BE2C (cell line): ENCODE measurements around the gene PLEKHO2.

ENCODE experiments used
- DNase-seq: peaks from one replicate; pipeline ENCODE4 v3.0.0-alpha.2; 2020
- H3K27me3 ChIP-seq: fragments of 250-450 bp; sonication (Bioruptor Pico); 2 replicates; pipeline ENCODE4 v1.5.1; 2020; ENCODE audit warnings: mild to moderate bottlenecking
- H3K36me3 ChIP-seq: fragments of 250-450 bp; sonication (Bioruptor Pico); 2 replicates; pipeline ENCODE4 v1.5.1; 2020; ENCODE audit warnings: mild to moderate bottlenecking
- H3K4me1 ChIP-seq: fragments of 250-450 bp; sonication (Bioruptor Pico); 2 replicates; pipeline ENCODE4 v1.5.1; 2020
- H3K4me3 ChIP-seq: 2 replicates; pipeline ENCODE4 v1.5.1; 2011; ENCODE audit warnings: low read depth, low read length
- H3K9me3 ChIP-seq: fragments of 250-450 bp; sonication (Bioruptor Pico); 2 replicates; pipeline ENCODE4 v1.5.1; 2020
- TF ChIP-seq, protein P1 (sequence below): IDR thresholded peaks from 2 replicates; pipeline ENCODE4 v1.5.1; 2012; ENCODE audit warnings: mild to moderate bottlenecking, low read depth, low read length

The PLEKHO2 gene

DNA sequence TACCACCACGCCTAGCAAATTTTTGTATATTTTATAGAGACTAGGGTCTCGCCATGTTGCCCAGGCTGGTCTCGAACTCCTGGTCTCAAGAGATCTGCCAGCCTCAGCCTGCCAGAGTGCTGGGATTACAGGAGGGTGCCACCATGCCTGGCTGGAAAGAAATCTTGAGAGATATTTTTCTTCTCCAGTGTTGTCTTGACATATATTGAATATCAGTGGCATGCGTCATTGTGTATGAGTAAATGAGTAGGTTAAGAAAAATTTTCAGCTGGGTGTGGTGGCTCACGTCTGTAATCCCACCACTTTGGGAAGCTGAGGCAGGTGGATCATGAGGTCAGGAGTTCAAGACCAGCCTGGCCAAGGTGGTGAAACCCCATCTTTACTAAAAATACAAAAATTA is 12.7 kb upstream of the PLEKHO2 start:
- Histone ChIP-seq H3K9me3 (no peaks in the 10 kb centered on the region), H3K4me3 (no peak overlapping the region), H3K27me3 (no peaks in the 10 kb centered on the region), H3K36me3 (peaks cover 3% of the 10 kb centered on the region; the same call in 1 of the 2 replicates), H3K4me1 (no peaks in the 10 kb centered on the region)
- no peak for DNase-seq
- TF ChIP-seq, protein P1, sequence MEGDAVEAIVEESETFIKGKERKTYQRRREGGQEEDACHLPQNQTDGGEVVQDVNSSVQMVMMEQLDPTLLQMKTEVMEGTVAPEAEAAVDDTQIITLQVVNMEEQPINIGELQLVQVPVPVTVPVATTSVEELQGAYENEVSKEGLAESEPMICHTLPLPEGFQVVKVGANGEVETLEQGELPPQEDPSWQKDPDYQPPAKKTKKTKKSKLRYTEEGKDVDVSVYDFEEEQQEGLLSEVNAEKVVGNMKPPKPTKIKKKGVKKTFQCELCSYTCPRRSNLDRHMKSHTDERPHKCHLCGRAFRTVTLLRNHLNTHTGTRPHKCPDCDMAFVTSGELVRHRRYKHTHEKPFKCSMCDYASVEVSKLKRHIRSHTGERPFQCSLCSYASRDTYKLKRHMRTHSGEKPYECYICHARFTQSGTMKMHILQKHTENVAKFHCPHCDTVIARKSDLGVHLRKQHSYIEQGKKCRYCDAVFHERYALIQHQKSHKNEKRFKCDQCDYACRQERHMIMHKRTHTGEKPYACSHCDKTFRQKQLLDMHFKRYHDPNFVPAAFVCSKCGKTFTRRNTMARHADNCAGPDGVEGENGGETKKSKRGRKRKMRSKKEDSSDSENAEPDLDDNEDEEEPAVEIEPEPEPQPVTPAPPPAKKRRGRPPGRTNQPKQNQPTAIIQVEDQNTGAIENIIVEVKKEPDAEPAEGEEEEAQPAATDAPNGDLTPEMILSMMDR, result no peak

DNA sequence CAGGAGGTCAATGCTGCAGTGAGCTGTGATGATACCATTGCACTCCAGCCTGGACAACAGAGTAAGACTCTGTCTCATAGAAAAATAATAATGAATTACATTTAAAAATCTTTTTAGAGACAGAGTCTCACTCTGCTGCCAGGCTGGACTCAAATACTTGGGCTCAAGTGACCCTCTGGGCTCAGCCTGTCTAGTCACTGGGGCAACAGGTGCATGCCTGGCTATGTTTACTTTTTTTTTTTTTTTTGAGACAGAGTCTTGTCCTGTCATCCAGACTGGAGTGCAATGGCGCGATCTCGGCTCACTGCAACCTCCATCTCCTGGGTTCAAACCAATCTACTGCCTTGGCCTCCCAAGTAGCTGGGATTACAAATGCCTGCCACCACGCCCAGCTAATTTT is 8.0 kb upstream of the PLEKHO2 start:
- Histone ChIP-seq H3K27me3 (no peaks in the 10 kb centered on the region), H3K4me1 (no peaks in the 10 kb centered on the region), H3K4me3 (no peak overlapping the region), H3K9me3 (no peaks in the 10 kb centered on the region), H3K36me3 (no peaks in the 10 kb centered on the region)
- TF ChIP-seq, protein P1, result no peak
- DNase-seq, result no peak

DNA sequence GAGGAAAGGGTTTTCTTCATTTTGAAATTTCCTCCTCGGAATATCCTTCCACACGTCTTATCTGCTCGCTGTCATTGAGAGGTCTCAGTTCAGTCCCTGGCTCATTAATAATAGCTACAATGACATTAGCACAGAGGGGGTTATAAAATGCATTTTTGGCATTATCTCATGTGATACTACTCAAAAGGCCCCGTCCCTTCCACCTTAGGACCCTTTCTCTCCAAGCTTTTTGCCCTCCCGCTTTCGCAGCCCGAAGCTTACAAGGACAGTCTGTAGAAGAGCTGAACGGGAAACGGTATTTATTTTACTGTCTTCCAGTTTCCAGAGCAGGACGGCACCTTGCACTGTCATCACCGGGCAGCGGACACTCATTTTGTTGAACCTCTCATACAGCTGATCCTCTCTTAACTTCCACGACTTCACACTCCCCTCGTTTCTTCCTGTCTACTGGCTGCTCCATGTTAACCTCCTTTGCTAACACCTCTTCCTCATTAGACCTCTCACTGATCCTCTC is 5.6 kb upstream of the PLEKHO2 start:
- no peak for DNase-seq
- no peaks in the 10 kb centered on the region for H3K4me1 ChIP-seq
- H3K36me3 ChIP-seq, result no peaks in the 10 kb centered on the region
- H3K4me3 ChIP-seq, result no peak overlapping the region
- H3K27me3 ChIP-seq, result no peaks in the 10 kb centered on the region
- TF ChIP-seq, protein P1, result no peak
- no peaks in the 10 kb centered on the region for H3K9me3 ChIP-seq

- TF ChIP-seq, protein P1, result no peak
- Histone ChIP-seq H3K4me3 (no peak overlapping the region), H3K9me3 (no peaks in the 10 kb centered on the region), H3K4me1 (no peaks in the 10 kb centered on the region), H3K27me3 (no peaks in the 10 kb centered on the region), H3K36me3 (no peaks in the 10 kb centered on the region)
- DNase-seq, result no peak
These were observed 4.2 kb upstream of the PLEKHO2 start for GRCh38 chr15:64837502-64837901.

GRCh38 chr15:64841060-64841343 is 713 bp upstream of the PLEKHO2 start:
- Histone ChIP-seq H3K36me3 (no peaks in the 10 kb centered on the region), H3K27me3 (no peaks in the 10 kb centered on the region), H3K4me1 (peaks cover 10% of the 10 kb centered on the region), H3K9me3 (no peaks in the 10 kb centered on the region), H3K4me3 (peak overlapping the region; percentile 90)
- TF ChIP-seq, protein P1, result no peak
- DNase-seq, result no peak

GRCh38 chr15:64842096-64842939 is 603 bp downstream of the PLEKHO2 start:
- H3K36me3 ChIP-seq, result no peaks in the 10 kb centered on the region
- TF ChIP-seq, protein P1, result no peak
- H3K9me3 ChIP-seq, result no peaks in the 10 kb centered on the region
- DNase-seq, result no peak
- peaks cover 10% of the 10 kb centered on the region for H3K4me1 ChIP-seq
- peak overlapping the region; percentile 76 for H3K4me3 ChIP-seq
- no peaks in the 10 kb centered on the region for H3K27me3 ChIP-seq
